Caco-2 (cell line): Measurements from ENCODE around the gene PTPRN2. TPM values are rescaled to one million over a fixed set of nuclear protein-coding genes. Genes with fewer than 3 reads are reported as not detected.

Experiments
- BruUV-seq: library from RNA; stranded (reverse); fragments of 400-500 nt; replicated peaks from 2 replicates; lab custom pipeline; 2021; lab: Mats Ljungman, UMichigan
- CTCF ChIA-PET: fragments of 300-600 bp; sonication (Branson Sonifier 250); formaldehyde crosslinking; loops from one replicate; lab custom pipeline; 2022; ENCODE audit warnings: antibody characterized with exemption; lab: Charles Lee
- POLR2A ChIA-PET: fragments of 300-600 bp; sonication (Branson Sonifier 250); formaldehyde crosslinking; loops from one replicate; lab custom pipeline; 2022; ENCODE audit warnings: antibody characterized with exemption; lab: Charles Lee
- DNase-seq, 2 experiments: peaks; one replicate each; pipeline versions ENCODE4 v3.0.0 to v3.0.0-alpha.2; 2020 to 2022
- H3K27me3 ChIP-seq: replicated peaks from 2 replicates; pipeline ENCODE4 v1.6.0; 2011; ENCODE audit warnings: low read length; ENCODE audit not compliant: control insufficient read depth, insufficient read depth
- H3K36me3 ChIP-seq: 2 replicates; pipeline ENCODE4 v1.5.1; 2011; ENCODE audit warnings: low read length; ENCODE audit not compliant: control insufficient read depth, insufficient read depth
- H3K4me1 ChIP-seq: fragments of 250-450 bp; sonication (Bioruptor Pico); 2 replicates; pipeline ENCODE4 v1.5.1; 2020; ENCODE audit warnings: mild to moderate bottlenecking
- H3K4me3 ChIP-seq: 2 replicates; pipeline ENCODE4 v1.5.1; 2011; ENCODE audit warnings: low read depth, mild to moderate bottlenecking, control low read depth, low read length
- H3K9me3 ChIP-seq: fragments of 250-450 bp; sonication (Bioruptor Pico); 2 replicates; pipeline ENCODE4 v1.5.1; 2020; ENCODE audit warnings: mild to moderate bottlenecking, moderate library complexity
- H3K27ac Mint-ChIP-seq: one replicate; pipeline ENCODE4 v1.8.0; 2022; ENCODE audit warnings: mixed read lengths; ENCODE audit not compliant: unreplicated experiment
- H3K27me3 Mint-ChIP-seq: one replicate; pipeline ENCODE4 v1.8.0; 2022; ENCODE audit warnings: mixed read lengths; ENCODE audit not compliant: insufficient read depth, unreplicated experiment
- H3K36me3 Mint-ChIP-seq: one replicate; pipeline ENCODE4 v1.8.0; 2022; ENCODE audit warnings: mild to moderate bottlenecking, mixed read lengths; ENCODE audit not compliant: insufficient read depth, unreplicated experiment
- H3K4me1 Mint-ChIP-seq: one replicate; pipeline ENCODE4 v1.8.0; 2022; ENCODE audit warnings: low read depth, mixed read lengths; ENCODE audit not compliant: unreplicated experiment
- H3K4me3 Mint-ChIP-seq: one replicate; pipeline ENCODE4 v1.8.0; 2022; ENCODE audit warnings: mild to moderate bottlenecking, moderate library complexity, mixed read lengths; ENCODE audit not compliant: unreplicated experiment
- H3K9me3 Mint-ChIP-seq: one replicate; pipeline ENCODE4 v1.8.0; 2022; ENCODE audit warnings: mixed read lengths; ENCODE audit not compliant: unreplicated experiment
- intact Hi-C: fragments of 100-400 bp; cut with micrococcal nuclease; formaldehyde crosslinking; loops from one replicate; pipeline ENCODE4 v1.10.0; 2022; ENCODE audit not compliant: unreplicated experiment
- total RNA-seq: library from RNA; stranded (reverse); gene quantifications from 2 replicates; pipeline ENCODE4 v1.2.3, GENCODE V29; 2022
- TF ChIP-seq, protein P1 (sequence below), 2 experiments: fragments of 200-600 bp in 1 of 2; IDR thresholded peaks; 1 replicate in 1 of 2; 2 replicates in 1 of 2; pipeline versions ENCODE4 v1.5.1 to v1.8.0; 2011 to 2022; ENCODE audit warnings: antibody characterized with exemption in 1 of 2, control low read depth in 1 of 2, inconsistent platforms in 1 of 2, low read depth in 1 of 2, low read length in 1 of 2, mild to moderate bottlenecking in 1 of 2, moderate library complexity in 1 of 2; ENCODE audit not compliant: insufficient read depth in 1 of 2, severe bottlenecking in 1 of 2, unreplicated experiment in 1 of 2

PTPRN2 gene
- total RNA-seq, 1 experiment from 2014 or later, result 1.4 TPM

DNA sequence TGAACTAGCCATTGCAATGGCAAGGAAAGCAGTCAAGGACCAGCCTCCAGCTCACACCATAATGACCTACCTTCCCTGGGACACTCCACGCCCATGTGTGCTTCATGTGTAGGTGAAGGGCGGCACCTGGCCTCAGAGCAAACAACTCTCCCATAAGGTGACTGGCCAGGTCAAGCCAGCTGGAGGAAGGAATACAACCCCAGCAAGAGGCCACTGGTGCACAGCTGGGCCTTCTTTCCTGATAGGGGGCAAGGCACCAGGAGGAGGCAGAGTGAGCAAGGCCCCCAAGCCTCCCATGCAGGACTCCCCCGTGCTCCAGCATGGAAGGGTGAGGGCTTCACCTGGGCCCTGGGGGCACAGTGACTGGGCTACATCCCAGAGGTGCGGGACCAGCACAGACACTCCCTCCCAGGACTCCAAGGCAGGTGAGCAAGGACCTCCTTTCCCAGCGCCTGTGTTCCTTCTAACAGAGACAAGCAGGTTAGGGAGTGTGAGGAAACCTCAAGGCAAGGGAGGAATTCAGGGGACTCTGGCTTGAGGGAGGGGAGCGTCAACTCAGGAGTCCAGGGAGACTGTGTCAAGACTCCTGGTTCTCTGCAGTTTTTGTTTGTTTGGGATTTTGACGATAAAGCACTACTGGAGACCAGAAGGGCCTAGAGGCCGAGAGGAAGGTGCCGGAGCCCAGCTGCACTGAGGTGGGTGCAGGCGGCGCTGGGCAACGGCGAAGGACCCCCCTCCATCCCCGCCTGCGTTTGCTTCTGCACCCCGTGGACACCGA is 1.7 kb downstream of the PTPRN2 start:
- POLR2A ChIA-PET, result no interaction called here
- no peaks in the 10 kb centered on the region for H3K27me3 ChIP-seq
- Mint-ChIP-seq H3K27me3 (peaks cover 2% of the 10 kb centered on the region), H3K36me3 (no peaks in the 10 kb centered on the region), H3K4me1 (peaks cover 10% of the 10 kb centered on the region), H3K4me3 (peak overlapping the region; percentile 72), H3K9me3 (no peaks in the 10 kb centered on the region), H3K27ac (peak overlapping the region; percentile 27)
- H3K36me3 ChIP-seq, result no peaks in the 10 kb centered on the region; the same call in 1 of the 2 replicates
- peaks cover 28% of the 10 kb centered on the region for H3K4me1 ChIP-seq
- BruUV-seq, result no TSS peak
- peak; percentile 49 to 80 for DNase-seq
- H3K9me3 ChIP-seq, result peaks cover 2% of the 10 kb centered on the region; the same call in 1 of the 2 replicates
- H3K4me3 ChIP-seq, result peak overlapping the region; percentile 50
- TF ChIP-seq, protein P1, sequence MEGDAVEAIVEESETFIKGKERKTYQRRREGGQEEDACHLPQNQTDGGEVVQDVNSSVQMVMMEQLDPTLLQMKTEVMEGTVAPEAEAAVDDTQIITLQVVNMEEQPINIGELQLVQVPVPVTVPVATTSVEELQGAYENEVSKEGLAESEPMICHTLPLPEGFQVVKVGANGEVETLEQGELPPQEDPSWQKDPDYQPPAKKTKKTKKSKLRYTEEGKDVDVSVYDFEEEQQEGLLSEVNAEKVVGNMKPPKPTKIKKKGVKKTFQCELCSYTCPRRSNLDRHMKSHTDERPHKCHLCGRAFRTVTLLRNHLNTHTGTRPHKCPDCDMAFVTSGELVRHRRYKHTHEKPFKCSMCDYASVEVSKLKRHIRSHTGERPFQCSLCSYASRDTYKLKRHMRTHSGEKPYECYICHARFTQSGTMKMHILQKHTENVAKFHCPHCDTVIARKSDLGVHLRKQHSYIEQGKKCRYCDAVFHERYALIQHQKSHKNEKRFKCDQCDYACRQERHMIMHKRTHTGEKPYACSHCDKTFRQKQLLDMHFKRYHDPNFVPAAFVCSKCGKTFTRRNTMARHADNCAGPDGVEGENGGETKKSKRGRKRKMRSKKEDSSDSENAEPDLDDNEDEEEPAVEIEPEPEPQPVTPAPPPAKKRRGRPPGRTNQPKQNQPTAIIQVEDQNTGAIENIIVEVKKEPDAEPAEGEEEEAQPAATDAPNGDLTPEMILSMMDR (IDR thresholded peaks at IDR 0.05; ENCODE audit: insufficient read depth in 1 of 2, low read depth in 1 of 2, low read length in 1 of 2, severe bottlenecking in 1 of 2, unreplicated experiment in 1 of 2), result peak in 1 of 2 experiments; percentile 27
- CTCF ChIA-PET, result no interaction called here
- intact Hi-C loops, result loop anchor here (5.0 to 10.0 kb wide), 2 partner anchors 61 to 154 kb away; no protein-coding TSS in a partner anchor

DNA sequence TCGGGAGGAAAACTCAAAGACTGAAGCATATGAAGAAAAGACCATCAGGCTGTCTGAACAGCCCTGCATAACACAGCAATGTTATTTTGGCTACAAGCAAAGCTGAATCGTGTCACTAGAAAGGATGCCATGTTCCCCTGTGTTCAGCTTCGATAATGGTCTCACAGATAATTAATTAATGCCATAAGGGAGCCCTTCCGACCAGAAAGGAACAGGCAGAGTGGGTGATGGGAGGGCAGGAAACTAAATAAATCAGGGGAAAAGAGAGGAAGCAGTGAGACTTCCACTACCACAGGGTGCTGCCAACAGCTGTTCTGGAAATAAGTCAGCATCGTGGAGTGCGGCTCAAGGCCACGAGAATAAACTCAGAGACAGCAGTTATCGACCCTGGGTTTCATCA is 3.2 kb downstream of the PTPRN2 start:
- Histone ChIP-seq H3K36me3 (no peaks in the 10 kb centered on the region; the same call in 1 of the 2 replicates), H3K27me3 (no peaks in the 10 kb centered on the region), H3K9me3 (peaks cover 14% of the 10 kb centered on the region; the same call in 1 of the 2 replicates), H3K4me3 (no peak overlapping the region), H3K4me1 (peaks cover 18% of the 10 kb centered on the region)
- Mint-ChIP-seq H3K27me3 (peaks cover 2% of the 10 kb centered on the region), H3K36me3 (no peaks in the 10 kb centered on the region), H3K27ac (no peak overlapping the region), H3K9me3 (no peaks in the 10 kb centered on the region), H3K4me1 (peaks cover 10% of the 10 kb centered on the region), H3K4me3 (no peak overlapping the region)
- CTCF ChIA-PET, result no interaction called here
- intact Hi-C loops, result loop anchor here (10.0 kb wide), 1 partner anchor 60 kb away; no protein-coding TSS in a partner anchor
- POLR2A ChIA-PET, result no interaction called here
- DNase-seq, result no peak
- TF ChIP-seq, protein P1 (IDR thresholded peaks at IDR 0.05; ENCODE audit: insufficient read depth in 1 of 2, low read depth in 1 of 2, low read length in 1 of 2, severe bottlenecking in 1 of 2, unreplicated experiment in 1 of 2), result no peak
- BruUV-seq, result no TSS peak

DNA sequence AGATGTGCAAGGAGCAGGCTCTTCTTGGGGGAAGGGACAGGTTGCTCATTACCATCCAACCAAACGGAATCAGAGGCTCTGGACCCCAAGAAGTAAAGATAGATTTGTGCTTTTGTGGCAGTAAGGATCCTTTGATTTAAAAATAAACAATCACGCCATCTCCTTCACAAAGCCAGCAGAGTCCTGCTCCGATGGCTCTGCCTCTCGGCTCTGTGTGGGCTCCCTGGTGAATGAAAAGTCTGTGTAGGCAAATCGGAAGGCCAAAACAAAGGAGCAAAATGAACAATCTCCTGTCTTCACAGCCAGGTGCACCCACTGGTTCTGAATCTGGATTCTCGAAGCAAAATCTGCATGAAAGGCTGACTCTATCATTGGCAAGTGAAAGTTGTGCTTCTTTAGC is 3.8 kb downstream of the PTPRN2 start:
- H3K27me3 Mint-ChIP-seq, result peaks cover 2% of the 10 kb centered on the region

More for the DNA sequence above, 3.8 kb downstream of the PTPRN2 start:
- H3K4me3 ChIP-seq, result no peak overlapping the region
- no peaks in the 10 kb centered on the region; the same call in 1 of the 2 replicates for H3K36me3 ChIP-seq
- TF ChIP-seq, protein P1 (IDR thresholded peaks at IDR 0.05; ENCODE audit: insufficient read depth in 1 of 2, low read depth in 1 of 2, low read length in 1 of 2, severe bottlenecking in 1 of 2, unreplicated experiment in 1 of 2), result no peak
- no peak overlapping the region for H3K27ac Mint-ChIP-seq
- POLR2A ChIA-PET, result no interaction called here
- H3K4me1 ChIP-seq, result peaks cover 18% of the 10 kb centered on the region
- DNase-seq, result no peak
- intact Hi-C loops, result loop anchor here (10.0 kb wide), 1 partner anchor 59 kb away; no protein-coding TSS in a partner anchor
- no peaks in the 10 kb centered on the region for H3K27me3 ChIP-seq
- peaks cover 10% of the 10 kb centered on the region for H3K4me1 Mint-ChIP-seq
- H3K36me3 Mint-ChIP-seq, result no peaks in the 10 kb centered on the region
- peaks cover 14% of the 10 kb centered on the region; the same call in 1 of the 2 replicates for H3K9me3 ChIP-seq
- CTCF ChIA-PET, result no interaction called here
- no peaks in the 10 kb centered on the region for H3K9me3 Mint-ChIP-seq
- no TSS peak for BruUV-seq
- no peak overlapping the region for H3K4me3 Mint-ChIP-seq
